GM12865 (cell line): Measurements from ENCODE around the gene HMGB2.

ENCODE experiments used
- DNase-seq: peaks from one replicate; pipeline ENCODE4 v3.0.0; 2010; ENCODE audit warnings: low read depth
- H3K4me3 ChIP-seq: 2 replicates; pipeline ENCODE4 v1.5.1; 2011; ENCODE audit warnings: mild to moderate bottlenecking, low read depth, low read length, control low read depth
- CTCF ChIP-seq: IDR thresholded peaks from 2 replicates; pipeline ENCODE4 v1.5.1; 2011; ENCODE audit warnings: low read length, control low read depth, low read depth, inconsistent platforms; ENCODE audit not compliant: insufficient read depth; ENCODE audit errors: missing control alignments

The HMGB2 gene

GRCh38 chr4:173316060-173316459 is 18.1 kb downstream of the HMGB2 start:
- no peak for TF ChIP-seq CTCF
- no peak for DNase-seq
- H3K4me3 ChIP-seq: no peak overlapping the region

GRCh38 chr4:173314715-173315114 is 19.4 kb downstream of the HMGB2 start:
- no peak overlapping the region for H3K4me3 ChIP-seq
- no peak for TF ChIP-seq CTCF
- DNase-seq: no peak

DNA sequence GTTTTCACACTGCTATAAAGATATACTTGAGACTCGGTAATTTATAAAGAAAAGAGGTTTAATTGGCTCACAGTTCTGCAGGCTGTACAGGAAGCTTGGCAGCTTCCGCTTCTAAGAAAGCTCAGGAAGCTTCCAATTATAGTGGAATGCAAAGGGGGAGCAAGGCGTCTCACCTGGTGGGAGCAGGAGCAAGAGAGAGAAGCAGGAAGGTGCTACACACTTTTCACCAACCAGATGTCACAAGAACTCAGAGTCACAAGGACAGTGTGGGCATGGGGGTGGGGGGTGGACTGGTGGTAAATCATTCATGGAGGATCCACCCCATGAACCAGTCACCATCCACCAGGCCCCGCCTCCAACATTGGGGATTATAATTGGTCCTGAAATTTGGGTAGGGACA is 22.8 kb downstream of the HMGB2 start:
- TF ChIP-seq CTCF: no peak
- no peak for DNase-seq

DNA sequence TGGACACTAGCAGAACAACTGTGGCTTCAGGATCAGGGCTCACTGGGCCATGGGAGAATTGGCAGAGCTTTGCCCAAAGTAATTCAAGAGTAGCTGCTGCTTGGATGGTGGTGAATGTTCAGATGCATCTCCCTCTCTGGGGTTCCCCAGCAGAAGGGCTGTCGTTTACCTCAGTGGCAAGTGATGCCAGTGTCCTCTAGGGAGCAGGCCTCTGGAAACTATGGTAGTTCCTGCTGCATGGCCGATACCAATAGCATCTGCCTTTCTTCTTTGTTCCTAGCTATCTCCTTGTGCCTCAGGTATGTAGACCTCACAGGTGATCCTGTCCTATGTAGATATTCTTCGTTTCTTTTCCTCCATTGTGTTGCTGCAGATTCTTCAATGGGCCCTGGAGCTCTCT is 26.4 kb downstream of the HMGB2 start:
- no peak for DNase-seq
- H3K4me3 ChIP-seq: no peak overlapping the region
- TF ChIP-seq CTCF: no peak

More for the DNA sequence above, 22.8 kb downstream of the HMGB2 start:
- H3K4me3 ChIP-seq: no peak overlapping the region

DNA sequence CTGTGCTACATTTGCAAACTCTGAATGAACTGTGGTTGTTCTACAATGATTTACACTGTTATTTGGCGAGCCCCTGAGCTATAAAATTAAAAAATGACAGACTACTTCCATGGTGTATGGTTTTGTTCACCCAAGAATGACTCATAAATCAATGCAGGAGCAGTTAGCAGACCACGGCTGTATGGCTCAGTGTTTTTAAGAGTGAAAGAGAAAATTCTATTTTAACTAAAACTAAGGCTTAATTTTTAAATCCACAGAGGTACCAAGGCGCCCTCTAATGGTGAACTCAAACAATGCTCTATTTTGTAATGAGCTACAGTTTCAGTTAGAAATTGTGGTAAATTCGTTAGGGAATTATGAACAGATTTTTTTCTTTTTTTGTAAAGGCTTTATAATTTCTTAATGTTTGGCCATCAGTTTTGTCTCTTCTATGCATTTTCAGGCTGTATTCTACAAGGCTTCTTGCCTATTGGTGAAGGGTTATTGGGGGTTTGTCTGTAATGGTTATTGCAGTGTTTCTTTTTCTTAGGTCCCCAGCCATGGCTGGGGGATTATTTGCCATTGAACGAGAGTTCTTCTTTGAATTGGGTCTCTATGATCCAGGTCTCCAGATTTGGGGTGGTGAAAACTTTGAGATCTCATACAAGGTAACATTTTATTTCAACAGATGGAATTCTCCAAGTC is 32.5 kb downstream of the HMGB2 start:
- DNase-seq: peak; percentile 41
- H3K4me3 ChIP-seq: no peak overlapping the region
- peak; percentile 57 for TF ChIP-seq CTCF

- TF ChIP-seq CTCF: no peak
- DNase-seq: no peak
- no peak overlapping the region for H3K4me3 ChIP-seq
Measured at GRCh38 chr4:173294444-173294843, 39.7 kb downstream of the HMGB2 start.

GRCh38 chr4:173293663-173294062 is 40.5 kb downstream of the HMGB2 start:
- DNase-seq: no peak
- no peak for TF ChIP-seq CTCF
- no peak overlapping the region for H3K4me3 ChIP-seq
